B cell (primary cell): ENCODE results near the gene WNT1. TPM values are rescaled to one million over a fixed set of nuclear protein-coding genes. Genes with fewer than 3 reads are reported as not detected.

Experiments
- ATAC-seq: fragments of 200-7000 bp; cut with Tn5 transposase; one replicate; pipeline ENCODE4 v1.10.0; 2021; ENCODE audit warnings: low read depth, mild to moderate bottlenecking, moderate number of reproducible peaks, moderate library complexity
- CTCF ChIA-PET: fragments of 350-600 bp; sonication (Branson Sonifier 250); formaldehyde crosslinking; loops from one replicate; lab custom pipeline; 2021; ENCODE audit warnings: antibody characterized with exemption, inconsistent platforms; lab: Charles Lee
- POLR2A ChIA-PET: fragments of 350-600 bp; sonication (Branson Sonifier 250); formaldehyde crosslinking; loops from one replicate; lab custom pipeline; 2021; ENCODE audit warnings: antibody characterized with exemption; lab: Charles Lee
- DNase-seq: peaks from one replicate; pipeline ENCODE4 v3.0.0; 2013
- H2AFZ ChIP-seq: 2 replicates; pipeline ENCODE4 v1.6.1; 2012; ENCODE audit warnings: mild to moderate bottlenecking, low read depth, low read length; ENCODE audit not compliant: insufficient read depth, poor library complexity, severe bottlenecking
- H3K27ac ChIP-seq, 2 donors: 1 replicate in 1 of 2; 2 replicates in 1 of 2; pipeline ENCODE4 v1.5.1; 2012 to 2013; ENCODE audit warnings: low read length in 2 of 2, mild to moderate bottlenecking in 2 of 2, moderate library complexity in 1 of 2
- H3K27me3 ChIP-seq, 4 experiments: fragments of 200-600 bp in 1 of 4; sonication (generic) in 1 of 4; replicated peaks in 1 of 4; 1 replicate in 2 of 4; 2 replicates in 2 of 4; pipeline versions ENCODE4 v1.6.1 to v1.7.0; 2013 to 2016; ENCODE audit warnings: low read length in 3 of 4, mild to moderate bottlenecking in 2 of 4, mixed read lengths in 1 of 4, moderate library complexity in 1 of 4; ENCODE audit not compliant: insufficient read depth in 4 of 4, control insufficient read depth in 3 of 4; ENCODE audit errors: control extremely low read depth in 1 of 4
- H3K36me3 ChIP-seq, 2 experiments: replicated peaks in 1 of 2; 1 replicate in 1 of 2; 2 replicates in 1 of 2; pipeline versions ENCODE4 v1.6.1 to v1.7.1; 2013; ENCODE audit warnings: low read length in 1 of 2; ENCODE audit not compliant: insufficient read depth in 2 of 2, control insufficient read depth in 1 of 2; ENCODE audit errors: control extremely low read depth in 1 of 2, extremely low read depth in 1 of 2
- H3K4me1 ChIP-seq, 2 donors: fragments of 200-600 bp in 1 of 2; sonication (generic) in 1 of 2; 1 replicate in 1 of 2; 2 replicates in 1 of 2; pipeline versions ENCODE4 v1.5.1 to v1.6.1; 2013 to 2017; ENCODE audit warnings: low read length in 2 of 2; ENCODE audit not compliant: control insufficient read depth in 2 of 2, insufficient read depth in 2 of 2
- H3K4me2 ChIP-seq: replicated peaks from 2 replicates; pipeline ENCODE3; 2012; ENCODE audit warnings: mild to moderate bottlenecking, low read depth, low read length; ENCODE audit not compliant: poor library complexity, severe bottlenecking
- H3K4me3 ChIP-seq, 5 experiments: fragments of 200-600 bp in 1 of 5; sonication (generic) in 1 of 5; 1 replicate in 3 of 5; 2 replicates in 2 of 5; pipeline versions ENCODE4 v1.5.1 to v1.7.0; 2011 to 2016; ENCODE audit warnings: low read length in 4 of 5, mild to moderate bottlenecking in 4 of 5, low read depth in 2 of 5, control low read depth in 1 of 5, moderate library complexity in 1 of 5; ENCODE audit not compliant: insufficient read depth in 1 of 5; ENCODE audit errors: control extremely low read depth in 1 of 5, extremely low read depth in 1 of 5
- H3K79me2 ChIP-seq: fragments of 200-600 bp; sonication (generic); one replicate; pipeline ENCODE4 v1.6.0; 2016; ENCODE audit warnings: low read length; ENCODE audit not compliant: control insufficient read depth, insufficient read depth
- H3K9ac ChIP-seq: fragments of 200-600 bp; sonication (generic); 2 replicates; pipeline ENCODE4 v1.6.1; 2017; ENCODE audit warnings: mild to moderate bottlenecking, low read length, moderate library complexity
- H3K9me3 ChIP-seq, 3 donors: one replicate each; pipeline versions ENCODE4 v1.6.1 to v1.7.1; 2013; ENCODE audit warnings: low read length in 2 of 3; ENCODE audit not compliant: control insufficient read depth in 2 of 3, insufficient read depth in 1 of 3; ENCODE audit errors: control extremely low read depth in 1 of 3
- H4K20me1 ChIP-seq: 2 replicates; pipeline ENCODE4 v1.6.0; 2012; ENCODE audit warnings: mild to moderate bottlenecking, low read length; ENCODE audit not compliant: insufficient read depth, control insufficient read depth, poor library complexity, severe bottlenecking
- H3K27ac Mint-ChIP-seq: one replicate; pipeline ENCODE4 v1.8.0; 2021; ENCODE audit warnings: mixed read lengths
- H3K27me3 Mint-ChIP-seq: one replicate; pipeline ENCODE4 v1.8.0; 2021; ENCODE audit warnings: mixed read lengths
- H3K4me1 Mint-ChIP-seq: one replicate; pipeline ENCODE4 v1.8.0; 2021; ENCODE audit warnings: mixed read lengths
- H3K4me3 Mint-ChIP-seq: one replicate; pipeline ENCODE4 v1.8.0; 2021; ENCODE audit warnings: mixed read lengths
- H3K9me3 Mint-ChIP-seq: one replicate; pipeline ENCODE4 v1.8.0; 2022; ENCODE audit warnings: mixed read lengths; ENCODE audit not compliant: insufficient read depth
- EZH2 ChIP-seq: IDR thresholded peaks from 2 replicates; pipeline ENCODE4 v1.6.1; 2012; ENCODE audit warnings: borderline replicate concordance, low read depth, mild to moderate bottlenecking, moderate library complexity, low read length; ENCODE audit not compliant: insufficient read depth, poor library complexity, severe bottlenecking
- WGBS: methylation state at CpG from one replicate; pipeline ENCODE4 v1.1.5; 2013; ENCODE audit warnings: missing lambda C conversion rate; ENCODE audit not compliant: insufficient coverage; 5-methylcytosine and 5-hydroxymethylcytosine counted together
- intact Hi-C: fragments of 100-400 bp; cut with micrococcal nuclease; formaldehyde crosslinking; loops from one replicate; pipeline ENCODE4 v1.10.0; 2022
- polyA plus RNA-seq: library from polyadenylated mRNA; depleted of rRNA; stranded (reverse); fragments of >200 nt; gene quantifications from 2 replicates; pipeline ENCODE4 v1.2.3, GENCODE V29; 2012
- total RNA-seq, 2 donors: library from RNA; stranded (reverse); fragments of 120-200 nt in 1 of 2; gene quantifications; 1 replicate in 1 of 2; 2 replicates in 1 of 2; pipeline versions ENCODE4 v1.2.3 to v1.2.4, GENCODE V29; 2013 to 2022
- TF ChIP-seq, protein P1 (sequence below): fragments of 200-600 bp; IDR thresholded peaks from one replicate; pipeline ENCODE4 v1.8.0; 2022; ENCODE audit warnings: antibody characterized with exemption, mild to moderate bottlenecking

Gene WNT1
- total and polyA plus RNA-seq, 2 donors (not counting 1 experiment from before 2014, with no cell fraction given) = 0.55 TPM; not detected in 1

GRCh38 chr12:49026101-49026500, 48.0 kb downstream of the WNT1 start:
- Histone ChIP-seq H3K4me1 (no peaks in the 10 kb centered on the region), H3K4me2 (no peak overlapping the region), H3K9me3 (no peaks in the 10 kb centered on the region), H3K4me3 (no peak overlapping the region), H2AFZ (no peak overlapping the region), H3K9ac (no peak overlapping the region), H4K20me1 (peaks cover 4% of the 10 kb centered on the region), H3K27me3 (no peaks in the 10 kb centered on the region), H3K36me3 (peaks cover 2 to 80% of the 10 kb centered on the region in 2 experiments), H3K79me2 (peaks cover 15% of the 10 kb centered on the region), H3K27ac (no peak overlapping the region)
- no peaks in the 10 kb centered on the region for H3K27me3 Mint-ChIP-seq
- TF ChIP-seq, protein P1, sequence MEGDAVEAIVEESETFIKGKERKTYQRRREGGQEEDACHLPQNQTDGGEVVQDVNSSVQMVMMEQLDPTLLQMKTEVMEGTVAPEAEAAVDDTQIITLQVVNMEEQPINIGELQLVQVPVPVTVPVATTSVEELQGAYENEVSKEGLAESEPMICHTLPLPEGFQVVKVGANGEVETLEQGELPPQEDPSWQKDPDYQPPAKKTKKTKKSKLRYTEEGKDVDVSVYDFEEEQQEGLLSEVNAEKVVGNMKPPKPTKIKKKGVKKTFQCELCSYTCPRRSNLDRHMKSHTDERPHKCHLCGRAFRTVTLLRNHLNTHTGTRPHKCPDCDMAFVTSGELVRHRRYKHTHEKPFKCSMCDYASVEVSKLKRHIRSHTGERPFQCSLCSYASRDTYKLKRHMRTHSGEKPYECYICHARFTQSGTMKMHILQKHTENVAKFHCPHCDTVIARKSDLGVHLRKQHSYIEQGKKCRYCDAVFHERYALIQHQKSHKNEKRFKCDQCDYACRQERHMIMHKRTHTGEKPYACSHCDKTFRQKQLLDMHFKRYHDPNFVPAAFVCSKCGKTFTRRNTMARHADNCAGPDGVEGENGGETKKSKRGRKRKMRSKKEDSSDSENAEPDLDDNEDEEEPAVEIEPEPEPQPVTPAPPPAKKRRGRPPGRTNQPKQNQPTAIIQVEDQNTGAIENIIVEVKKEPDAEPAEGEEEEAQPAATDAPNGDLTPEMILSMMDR = no peak
- no peak for TF ChIP-seq EZH2
- no peaks in the 10 kb centered on the region for H3K4me1 Mint-ChIP-seq
- no peaks in the 10 kb centered on the region for H3K9me3 Mint-ChIP-seq
- 98% methylated on average over 21 of the region's 21 CpGs for WGBS
- no peak for ATAC-seq
- CTCF ChIA-PET = interaction anchor here (2.2 kb wide), 1 partner anchor 29 kb away, joined by 6 read pairs; no protein-coding TSS in a partner anchor
- POLR2A ChIA-PET = no interaction called here
- H3K27ac Mint-ChIP-seq = no peak overlapping the region
- intact Hi-C loops = no loop called here
- no peak for DNase-seq
- H3K4me3 Mint-ChIP-seq = no peak overlapping the region

DNA sequence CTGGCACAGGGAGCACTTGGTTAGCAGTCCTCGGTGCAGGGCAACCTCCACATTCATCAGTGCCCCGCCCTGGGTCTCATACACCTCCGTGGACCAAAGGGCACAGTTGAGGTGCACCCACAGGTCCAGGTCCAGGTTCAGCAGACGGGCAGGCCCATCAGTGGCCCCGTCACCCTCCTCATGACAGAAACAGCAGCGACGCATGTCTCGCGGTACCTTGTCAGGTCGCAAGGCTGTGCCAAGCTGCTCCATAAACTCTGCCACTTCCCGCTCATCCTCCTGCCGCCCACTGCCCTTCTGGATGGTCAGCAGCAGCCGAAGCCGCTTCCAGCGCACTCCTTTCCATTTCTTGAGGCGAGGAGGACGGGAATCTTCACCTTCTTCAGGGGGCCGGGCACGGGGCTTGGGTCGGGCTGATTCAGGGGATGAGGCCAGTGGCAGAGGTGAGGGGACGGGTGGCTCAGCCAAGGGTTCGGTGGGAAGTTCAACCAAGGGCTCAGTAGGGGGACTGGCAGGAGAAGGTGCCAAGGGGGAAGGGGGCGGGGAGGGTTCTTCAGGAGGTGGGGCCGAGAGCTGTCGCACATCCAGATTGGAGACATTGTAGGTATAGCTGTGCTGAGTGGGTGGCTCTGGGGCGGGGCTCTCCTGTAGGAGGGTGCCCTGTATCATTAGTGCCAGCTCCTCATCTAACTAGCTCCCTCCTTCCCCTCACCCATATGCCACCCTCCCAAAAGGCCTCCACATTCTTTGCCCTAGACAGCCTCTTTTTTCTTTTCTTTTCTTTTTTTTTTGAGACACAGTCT, 48.8 kb downstream of the WNT1 start:
- 99% methylated on average over 22 of the region's 26 CpGs for WGBS

More for the DNA sequence above, 48.8 kb downstream of the WNT1 start:
- H3K27me3 ChIP-seq = no peaks in the 10 kb centered on the region
- intact Hi-C loops = no loop called here
- DNase-seq (no peak), ATAC-seq (no peak)
- peaks cover 15% of the 10 kb centered on the region for H3K79me2 ChIP-seq
- H3K27ac ChIP-seq = no peak overlapping the region
- no peaks in the 10 kb centered on the region for H3K9me3 Mint-ChIP-seq
- H3K4me3 Mint-ChIP-seq = no peak overlapping the region
- H3K9ac ChIP-seq = no peak overlapping the region
- H3K4me1 ChIP-seq = no peaks in the 10 kb centered on the region
- no peaks in the 10 kb centered on the region for H3K27me3 Mint-ChIP-seq
- H3K27ac Mint-ChIP-seq = no peak overlapping the region
- no peaks in the 10 kb centered on the region for H3K4me1 Mint-ChIP-seq
- ChIA-PET CTCF (interaction anchor here (1.2 kb wide), 1 partner anchor 30 kb away, joined by 3 read pairs; no protein-coding TSS in a partner anchor), POLR2A (no interaction called here)
- no peak overlapping the region for H3K4me2 ChIP-seq
- H3K9me3 ChIP-seq = no peaks in the 10 kb centered on the region
- TF ChIP-seq, protein P1 = no peak
- no peak for TF ChIP-seq EZH2
- peaks cover 2 to 74% of the 10 kb centered on the region in 2 experiments for H3K36me3 ChIP-seq
- peaks cover 12% of the 10 kb centered on the region for H4K20me1 ChIP-seq
- H3K4me3 ChIP-seq = no peak overlapping the region
- no peak overlapping the region for H2AFZ ChIP-seq
